ENCODE data around the gene PEDS1. TPM values are rescaled to one million over a fixed set of nuclear protein-coding genes. Genes with fewer than 3 reads are reported as not detected.

The PEDS1 gene
- total RNA-seq, 6 donors from 2014 or later, result 30.4 to 59.3 (median 34.2) TPM

DNA sequence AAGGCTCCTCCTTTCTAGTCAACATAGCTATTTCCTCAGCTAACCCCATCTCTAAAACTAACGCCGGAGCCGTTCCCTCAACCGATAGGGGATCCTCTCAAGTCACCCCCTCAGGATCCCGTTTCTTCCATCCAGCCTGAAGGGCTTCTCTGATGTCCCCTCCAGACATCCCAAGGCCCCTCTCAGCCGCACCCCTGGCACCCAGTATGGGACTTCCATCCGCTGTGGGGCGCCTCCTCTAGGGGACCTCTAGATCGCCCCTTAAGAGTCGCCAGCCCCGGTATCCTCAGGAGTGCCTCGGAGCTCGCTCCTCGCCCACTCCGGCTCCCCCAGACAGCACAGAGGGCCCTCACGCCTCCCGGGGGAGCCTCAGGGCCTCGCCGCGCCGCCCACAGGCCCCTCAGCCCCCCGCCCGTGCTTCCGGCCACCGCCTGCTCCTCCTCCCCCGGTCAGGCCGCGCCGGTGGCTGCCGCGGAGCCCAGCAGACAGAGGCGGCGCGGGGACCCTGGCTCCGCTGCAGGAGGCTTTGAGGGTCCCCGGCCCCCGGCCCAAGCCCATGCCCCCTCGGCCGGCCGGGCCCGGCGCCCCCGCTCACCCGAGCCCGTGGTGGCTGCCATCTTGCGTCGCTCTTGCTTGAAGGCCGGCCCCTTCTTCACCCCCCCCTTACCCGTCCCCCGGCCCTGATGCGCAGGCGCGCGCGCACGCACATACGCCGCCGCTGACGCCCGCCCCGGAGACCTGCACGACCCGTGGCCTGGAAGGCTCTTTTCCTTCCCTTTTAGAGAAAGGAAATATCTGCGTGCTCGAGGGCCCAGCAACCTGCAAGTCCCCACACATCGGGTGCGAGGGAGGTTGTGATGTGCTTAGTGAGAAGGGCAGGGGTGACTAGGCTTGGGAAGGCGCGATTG lies 40.8 kb downstream of the PEDS1 start, which contains the start of gene UBE2V1:
Gene UBE2V1, minus strand, starts transcription at position 639 of the 908 bp plus-strand sequence. Its CDS starts 22 bp downstream, at position 617.
- peaks cover 58 to 80% (median 66%) of the 10 kb centered on the region in 4 donors for H3K4me1 ChIP-seq
- 0 to 1% methylated on average over 32 to 34 of the region's 70 CpGs for WGBS, 2 donors

DNA sequence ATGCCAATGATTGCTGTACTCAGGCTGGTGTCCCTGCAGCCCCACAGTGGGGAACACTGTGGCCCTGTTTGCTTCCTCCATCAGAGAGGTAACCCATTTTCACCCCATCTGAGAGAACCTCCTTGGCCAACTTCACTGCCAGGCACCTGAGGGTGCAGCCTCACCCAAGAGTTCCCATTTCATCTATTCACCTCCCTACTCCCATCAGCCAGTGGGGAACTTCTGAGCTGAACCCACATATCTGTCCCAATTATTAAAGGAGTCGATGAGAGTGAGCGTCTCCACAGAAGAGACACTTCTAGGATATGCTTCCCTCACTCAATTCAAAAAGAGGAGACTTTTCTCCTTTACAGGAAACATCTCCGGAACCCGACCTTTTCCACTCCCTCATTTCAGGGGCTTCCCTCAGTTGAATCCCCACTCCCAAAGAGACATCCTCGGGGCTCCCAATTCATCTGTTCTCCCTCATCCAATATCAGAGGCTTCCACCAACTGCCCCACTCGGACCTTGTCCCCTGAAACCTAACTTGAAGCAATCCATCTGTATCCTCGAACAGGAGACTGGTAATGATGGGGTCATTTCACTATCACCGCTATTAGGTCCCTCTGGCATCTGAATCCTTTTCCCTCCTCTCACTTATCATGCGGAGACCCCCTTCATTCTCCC lies 41.6 kb downstream of the PEDS1 start:
- Histone ChIP-seq H3K36me3 (peaks cover 0 to 2% (median 0%) of the 10 kb centered on the region in 4 donors), H3K9me3 (no peaks in the 10 kb centered on the region), H3K27ac (peak overlapping the region; percentile 96 to 99 (median 96)), H3K4me3 (peak overlapping the region; percentile 79 to 91 (median 86)), H3K27me3 (no peaks in the 10 kb centered on the region), H3K4me1 (peaks cover 66 to 88% (median 74%) of the 10 kb centered on the region in 4 donors)
- no peak for ATAC-seq (ENCODE audit: low FRiP score in 2 of 2)
- DNase-seq, result no peak
- TF ChIP-seq, protein P1, sequence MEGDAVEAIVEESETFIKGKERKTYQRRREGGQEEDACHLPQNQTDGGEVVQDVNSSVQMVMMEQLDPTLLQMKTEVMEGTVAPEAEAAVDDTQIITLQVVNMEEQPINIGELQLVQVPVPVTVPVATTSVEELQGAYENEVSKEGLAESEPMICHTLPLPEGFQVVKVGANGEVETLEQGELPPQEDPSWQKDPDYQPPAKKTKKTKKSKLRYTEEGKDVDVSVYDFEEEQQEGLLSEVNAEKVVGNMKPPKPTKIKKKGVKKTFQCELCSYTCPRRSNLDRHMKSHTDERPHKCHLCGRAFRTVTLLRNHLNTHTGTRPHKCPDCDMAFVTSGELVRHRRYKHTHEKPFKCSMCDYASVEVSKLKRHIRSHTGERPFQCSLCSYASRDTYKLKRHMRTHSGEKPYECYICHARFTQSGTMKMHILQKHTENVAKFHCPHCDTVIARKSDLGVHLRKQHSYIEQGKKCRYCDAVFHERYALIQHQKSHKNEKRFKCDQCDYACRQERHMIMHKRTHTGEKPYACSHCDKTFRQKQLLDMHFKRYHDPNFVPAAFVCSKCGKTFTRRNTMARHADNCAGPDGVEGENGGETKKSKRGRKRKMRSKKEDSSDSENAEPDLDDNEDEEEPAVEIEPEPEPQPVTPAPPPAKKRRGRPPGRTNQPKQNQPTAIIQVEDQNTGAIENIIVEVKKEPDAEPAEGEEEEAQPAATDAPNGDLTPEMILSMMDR (IDR thresholded peaks at IDR 0.05), result no peak
- TF ChIP-seq POLR2A (IDR thresholded peaks at IDR 0.05) (no peak), EP300 (IDR thresholded peaks at IDR 0.05) (no peak), POLR2AphosphoS5 (IDR thresholded peaks at IDR 0.05) (no peak)
- 9 to 10% methylated on average over 9 of the region's 9 CpGs for WGBS, 2 donors

More for the DNA sequence above, 40.8 kb downstream of the PEDS1 start, which contains the start of gene UBE2V1:
- Histone ChIP-seq H3K27me3 (no peaks in the 10 kb centered on the region), H3K27ac (peak within 1 kb of the TSS; percentile 96 to 99 (median 96)), H3K9me3 (no peaks in the 10 kb centered on the region), H3K36me3 (peaks cover 0 to 2% (median 0%) of the 10 kb centered on the region in 4 donors), H3K4me3 (peak within 1 kb of the TSS; percentile 79 to 91 (median 86))
- TF ChIP-seq, protein P1 (IDR thresholded peaks at IDR 0.05), result peak in 5 of 6 experiments; percentile 23 to 37 (median 28)
- peak; percentile 79 to 80 for TF ChIP-seq POLR2AphosphoS5 (IDR thresholded peaks at IDR 0.05)
- TF ChIP-seq POLR2A (IDR thresholded peaks at IDR 0.05), result peak; percentile 11 to 87 (median 72)
- no peak for TF ChIP-seq EP300 (IDR thresholded peaks at IDR 0.05)
- peak; percentile 91 to 94 for ATAC-seq (ENCODE audit: low FRiP score in 2 of 2)
- DNase-seq, result peak; percentile 96 to 98

DNA sequence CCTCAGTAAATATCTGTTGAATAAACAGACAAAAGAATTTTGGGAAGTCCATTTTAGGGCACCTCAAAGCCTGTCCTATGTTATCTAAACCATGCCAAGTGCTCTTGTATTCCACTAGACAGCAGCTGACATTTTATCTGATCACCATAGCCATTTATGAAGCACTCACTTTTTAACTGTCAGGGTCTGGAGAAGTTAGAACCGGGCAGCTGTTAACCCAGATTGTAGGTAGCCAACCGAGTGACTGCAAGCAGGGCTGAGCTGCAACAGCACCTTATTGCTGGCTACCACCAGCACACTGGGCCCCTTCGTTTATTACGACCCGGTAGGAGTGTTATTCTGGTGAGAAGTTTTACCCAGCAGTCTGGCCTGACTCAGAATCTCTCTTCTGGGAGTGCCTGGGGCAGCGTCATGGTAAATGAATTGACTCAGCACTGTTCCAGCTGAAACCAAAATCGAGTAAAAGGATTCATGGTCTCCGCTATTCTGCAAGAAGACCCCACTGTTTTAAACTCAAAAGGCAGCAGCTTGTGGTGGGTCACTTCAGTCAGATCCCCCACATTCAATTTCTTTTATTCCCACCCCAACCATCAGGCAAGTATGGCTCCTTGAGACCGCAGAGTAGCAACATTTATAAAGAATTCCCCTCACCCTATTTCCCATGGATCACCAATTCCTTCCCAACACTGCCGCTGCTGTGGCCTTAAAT lies 42.2 kb downstream of the PEDS1 start:
- TF ChIP-seq POLR2AphosphoS5 (IDR thresholded peaks at IDR 0.05) (no peak), EP300 (IDR thresholded peaks at IDR 0.05) (no peak), POLR2A (IDR thresholded peaks at IDR 0.05) (no peak)
- TF ChIP-seq, protein P1 (IDR thresholded peaks at IDR 0.05), result no peak
- Histone ChIP-seq H3K27me3 (no peaks in the 10 kb centered on the region), H3K9me3 (no peaks in the 10 kb centered on the region), H3K4me1 (peaks cover 64 to 85% (median 74%) of the 10 kb centered on the region in 4 donors), H3K27ac (peak overlapping the region; percentile 45 to 99 (median 96)), H3K4me3 (peak overlapping the region in 3 of 4 donors; percentile 79 to 91 (median 86)), H3K36me3 (peaks cover 0 to 2% (median 0%) of the 10 kb centered on the region in 4 donors)
- DNase-seq (no peak), ATAC-seq (ENCODE audit: low FRiP score in 2 of 2) (no peak)
- 56 to 64% methylated on average over 9 to 10 of the region's 10 CpGs for WGBS, 2 donors

Measured in upper lobe of left lung (tissue), 6 donors.